B cell (primary cell): Measurements from ENCODE around the gene ZBTB16. TPM values are rescaled to one million over a fixed set of nuclear protein-coding genes. Genes with fewer than 3 reads are reported as not detected.

Experiments used
- ATAC-seq: fragments of 200-7000 bp; cut with Tn5 transposase; one replicate; pipeline ENCODE4 v1.10.0; 2021; ENCODE audit warnings: low read depth, mild to moderate bottlenecking, moderate number of reproducible peaks, moderate library complexity
- CTCF ChIA-PET: fragments of 350-600 bp; sonication (Branson Sonifier 250); formaldehyde crosslinking; loops from one replicate; lab custom pipeline; 2021; ENCODE audit warnings: antibody characterized with exemption, inconsistent platforms; lab: Charles Lee
- POLR2A ChIA-PET: fragments of 350-600 bp; sonication (Branson Sonifier 250); formaldehyde crosslinking; loops from one replicate; lab custom pipeline; 2021; ENCODE audit warnings: antibody characterized with exemption; lab: Charles Lee
- DNase-seq: peaks from one replicate; pipeline ENCODE4 v3.0.0; 2013
- H2AFZ ChIP-seq: 2 replicates; pipeline ENCODE4 v1.6.1; 2012; ENCODE audit warnings: mild to moderate bottlenecking, low read depth, low read length; ENCODE audit not compliant: insufficient read depth, poor library complexity, severe bottlenecking
- H3K27ac ChIP-seq, 2 donors: 1 replicate in 1 of 2; 2 replicates in 1 of 2; pipeline ENCODE4 v1.5.1; 2012 to 2013; ENCODE audit warnings: low read length in 2 of 2, mild to moderate bottlenecking in 2 of 2, moderate library complexity in 1 of 2
- H3K27me3 ChIP-seq, 4 experiments: fragments of 200-600 bp in 1 of 4; sonication (generic) in 1 of 4; replicated peaks in 1 of 4; 1 replicate in 2 of 4; 2 replicates in 2 of 4; pipeline versions ENCODE4 v1.6.1 to v1.7.0; 2013 to 2016; ENCODE audit warnings: low read length in 3 of 4, mild to moderate bottlenecking in 2 of 4, mixed read lengths in 1 of 4, moderate library complexity in 1 of 4; ENCODE audit not compliant: insufficient read depth in 4 of 4, control insufficient read depth in 3 of 4; ENCODE audit errors: control extremely low read depth in 1 of 4
- H3K36me3 ChIP-seq, 2 experiments: replicated peaks in 1 of 2; 1 replicate in 1 of 2; 2 replicates in 1 of 2; pipeline versions ENCODE4 v1.6.1 to v1.7.1; 2013; ENCODE audit warnings: low read length in 1 of 2; ENCODE audit not compliant: insufficient read depth in 2 of 2, control insufficient read depth in 1 of 2; ENCODE audit errors: control extremely low read depth in 1 of 2, extremely low read depth in 1 of 2
- H3K4me1 ChIP-seq, 2 donors: fragments of 200-600 bp in 1 of 2; sonication (generic) in 1 of 2; 1 replicate in 1 of 2; 2 replicates in 1 of 2; pipeline versions ENCODE4 v1.5.1 to v1.6.1; 2013 to 2017; ENCODE audit warnings: low read length in 2 of 2; ENCODE audit not compliant: control insufficient read depth in 2 of 2, insufficient read depth in 2 of 2
- H3K4me2 ChIP-seq: replicated peaks from 2 replicates; pipeline ENCODE3; 2012; ENCODE audit warnings: mild to moderate bottlenecking, low read depth, low read length; ENCODE audit not compliant: poor library complexity, severe bottlenecking
- H3K4me3 ChIP-seq, 5 experiments: fragments of 200-600 bp in 1 of 5; sonication (generic) in 1 of 5; 1 replicate in 3 of 5; 2 replicates in 2 of 5; pipeline versions ENCODE4 v1.5.1 to v1.7.0; 2011 to 2016; ENCODE audit warnings: low read length in 4 of 5, mild to moderate bottlenecking in 4 of 5, low read depth in 2 of 5, control low read depth in 1 of 5, moderate library complexity in 1 of 5; ENCODE audit not compliant: insufficient read depth in 1 of 5; ENCODE audit errors: control extremely low read depth in 1 of 5, extremely low read depth in 1 of 5
- H3K79me2 ChIP-seq: fragments of 200-600 bp; sonication (generic); one replicate; pipeline ENCODE4 v1.6.0; 2016; ENCODE audit warnings: low read length; ENCODE audit not compliant: control insufficient read depth, insufficient read depth
- H3K9ac ChIP-seq: fragments of 200-600 bp; sonication (generic); 2 replicates; pipeline ENCODE4 v1.6.1; 2017; ENCODE audit warnings: mild to moderate bottlenecking, low read length, moderate library complexity
- H3K9me3 ChIP-seq, 3 donors: one replicate each; pipeline versions ENCODE4 v1.6.1 to v1.7.1; 2013; ENCODE audit warnings: low read length in 2 of 3; ENCODE audit not compliant: control insufficient read depth in 2 of 3, insufficient read depth in 1 of 3; ENCODE audit errors: control extremely low read depth in 1 of 3
- H4K20me1 ChIP-seq: 2 replicates; pipeline ENCODE4 v1.6.0; 2012; ENCODE audit warnings: mild to moderate bottlenecking, low read length; ENCODE audit not compliant: insufficient read depth, control insufficient read depth, poor library complexity, severe bottlenecking
- H3K27ac Mint-ChIP-seq: one replicate; pipeline ENCODE4 v1.8.0; 2021; ENCODE audit warnings: mixed read lengths
- H3K27me3 Mint-ChIP-seq: one replicate; pipeline ENCODE4 v1.8.0; 2021; ENCODE audit warnings: mixed read lengths
- H3K4me1 Mint-ChIP-seq: one replicate; pipeline ENCODE4 v1.8.0; 2021; ENCODE audit warnings: mixed read lengths
- H3K4me3 Mint-ChIP-seq: one replicate; pipeline ENCODE4 v1.8.0; 2021; ENCODE audit warnings: mixed read lengths
- H3K9me3 Mint-ChIP-seq: one replicate; pipeline ENCODE4 v1.8.0; 2022; ENCODE audit warnings: mixed read lengths; ENCODE audit not compliant: insufficient read depth
- EZH2 ChIP-seq: IDR thresholded peaks from 2 replicates; pipeline ENCODE4 v1.6.1; 2012; ENCODE audit warnings: borderline replicate concordance, low read depth, mild to moderate bottlenecking, moderate library complexity, low read length; ENCODE audit not compliant: insufficient read depth, poor library complexity, severe bottlenecking
- WGBS: methylation state at CpG from one replicate; pipeline ENCODE4 v1.1.5; 2013; ENCODE audit warnings: missing lambda C conversion rate; ENCODE audit not compliant: insufficient coverage; 5-methylcytosine and 5-hydroxymethylcytosine counted together
- intact Hi-C: fragments of 100-400 bp; cut with micrococcal nuclease; formaldehyde crosslinking; loops from one replicate; pipeline ENCODE4 v1.10.0; 2022
- polyA plus RNA-seq: library from polyadenylated mRNA; depleted of rRNA; stranded (reverse); fragments of >200 nt; gene quantifications from 2 replicates; pipeline ENCODE4 v1.2.3, GENCODE V29; 2012
- total RNA-seq, 2 donors: library from RNA; stranded (reverse); fragments of 120-200 nt in 1 of 2; gene quantifications; 1 replicate in 1 of 2; 2 replicates in 1 of 2; pipeline versions ENCODE4 v1.2.3 to v1.2.4, GENCODE V29; 2013 to 2022
- TF ChIP-seq, protein P1 (sequence below): fragments of 200-600 bp; IDR thresholded peaks from one replicate; pipeline ENCODE4 v1.8.0; 2022; ENCODE audit warnings: antibody characterized with exemption, mild to moderate bottlenecking

ZBTB16 gene
- total and polyA plus RNA-seq, 2 donors (not counting 1 experiment from before 2014, with no cell fraction given) = 16.0 to 20.6 TPM

- Histone ChIP-seq H3K4me3 (no peak overlapping the region), H3K79me2 (peaks cover 5% of the 10 kb centered on the region), H2AFZ (no peak overlapping the region), H3K4me2 (no peak overlapping the region), H3K27ac (no peak overlapping the region), H4K20me1 (peaks cover 6% of the 10 kb centered on the region), H3K27me3 (peaks cover 0 to 5% (median 1%) of the 10 kb centered on the region in 4 experiments), H3K4me1 (peaks cover 0 to 4% of the 10 kb centered on the region in 2 donors), H3K9me3 (no peaks in the 10 kb centered on the region), H3K9ac (no peak overlapping the region), H3K36me3 (no peaks in the 10 kb centered on the region)
- Mint-ChIP-seq H3K4me3 (no peak overlapping the region), H3K4me1 (peaks cover 3% of the 10 kb centered on the region), H3K9me3 (no peaks in the 10 kb centered on the region), H3K27me3 (peaks cover 20% of the 10 kb centered on the region), H3K27ac (no peak overlapping the region)
- CTCF ChIA-PET = no interaction called here
- WGBS = 52% methylated on average over 5 of the region's 7 CpGs
- no peak for TF ChIP-seq EZH2
- TF ChIP-seq, protein P1, sequence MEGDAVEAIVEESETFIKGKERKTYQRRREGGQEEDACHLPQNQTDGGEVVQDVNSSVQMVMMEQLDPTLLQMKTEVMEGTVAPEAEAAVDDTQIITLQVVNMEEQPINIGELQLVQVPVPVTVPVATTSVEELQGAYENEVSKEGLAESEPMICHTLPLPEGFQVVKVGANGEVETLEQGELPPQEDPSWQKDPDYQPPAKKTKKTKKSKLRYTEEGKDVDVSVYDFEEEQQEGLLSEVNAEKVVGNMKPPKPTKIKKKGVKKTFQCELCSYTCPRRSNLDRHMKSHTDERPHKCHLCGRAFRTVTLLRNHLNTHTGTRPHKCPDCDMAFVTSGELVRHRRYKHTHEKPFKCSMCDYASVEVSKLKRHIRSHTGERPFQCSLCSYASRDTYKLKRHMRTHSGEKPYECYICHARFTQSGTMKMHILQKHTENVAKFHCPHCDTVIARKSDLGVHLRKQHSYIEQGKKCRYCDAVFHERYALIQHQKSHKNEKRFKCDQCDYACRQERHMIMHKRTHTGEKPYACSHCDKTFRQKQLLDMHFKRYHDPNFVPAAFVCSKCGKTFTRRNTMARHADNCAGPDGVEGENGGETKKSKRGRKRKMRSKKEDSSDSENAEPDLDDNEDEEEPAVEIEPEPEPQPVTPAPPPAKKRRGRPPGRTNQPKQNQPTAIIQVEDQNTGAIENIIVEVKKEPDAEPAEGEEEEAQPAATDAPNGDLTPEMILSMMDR = no peak
- intact Hi-C loops = no loop called here
- no peak for DNase-seq
- ATAC-seq = no peak
- POLR2A ChIA-PET = no interaction called here
These were observed 29.3 kb downstream of the ZBTB16 start for GRCh38 chr11:114088836-114089235.

DNA sequence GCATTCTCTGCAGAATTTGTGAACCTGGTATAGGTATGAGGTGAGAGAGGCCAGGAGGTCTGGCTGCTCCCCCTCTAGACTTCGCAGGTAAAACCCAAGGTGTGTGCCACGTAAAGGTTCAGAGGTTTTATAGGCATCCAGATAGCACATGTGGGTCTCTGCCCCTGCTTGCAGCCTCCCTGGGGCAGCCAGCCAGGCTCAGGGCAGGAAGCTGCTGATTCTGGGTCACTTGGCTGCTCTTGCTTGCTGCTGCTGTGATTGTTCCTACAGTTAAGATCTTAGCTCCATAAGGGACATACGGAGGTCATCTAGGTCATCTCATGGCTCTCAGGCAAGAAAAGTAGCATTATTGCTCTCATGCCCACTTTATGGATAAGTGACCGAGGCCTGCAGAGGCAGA lies 30.2 kb downstream of the ZBTB16 start:
- H3K4me3 Mint-ChIP-seq = no peak overlapping the region

More for the DNA sequence above, 30.2 kb downstream of the ZBTB16 start:
- Histone ChIP-seq H3K27ac (no peak overlapping the region), H3K36me3 (no peaks in the 10 kb centered on the region), H3K27me3 (no peaks in the 10 kb centered on the region), H3K4me2 (no peak overlapping the region), H3K4me3 (no peak overlapping the region), H3K9me3 (no peaks in the 10 kb centered on the region), H4K20me1 (peaks cover 6% of the 10 kb centered on the region), H2AFZ (no peak overlapping the region), H3K79me2 (peaks cover 5% of the 10 kb centered on the region), H3K4me1 (no peaks in the 10 kb centered on the region), H3K9ac (no peak overlapping the region)
- no peak for TF ChIP-seq EZH2
- TF ChIP-seq, protein P1 = no peak
- H3K27me3 Mint-ChIP-seq = peaks cover 15% of the 10 kb centered on the region
- intact Hi-C loops = no loop called here
- H3K27ac Mint-ChIP-seq = no peak overlapping the region
- no peaks in the 10 kb centered on the region for H3K9me3 Mint-ChIP-seq
- no peaks in the 10 kb centered on the region for H3K4me1 Mint-ChIP-seq
- DNase-seq (no peak), ATAC-seq (no peak)
- 95% methylated on average over 3 of the region's 4 CpGs for WGBS
- ChIA-PET POLR2A (no interaction called here), CTCF (no interaction called here)
